ENCODE results near the gene UBE2K. TPM values are rescaled to one million over a fixed set of nuclear protein-coding genes. Genes with fewer than 3 reads are reported as not detected.

UBE2K gene
- total and polyA plus RNA-seq, 7 donors = 24.5 to 75.9 (median 60.4) TPM

GRCh38 chr4:39660045-39660444, 37.9 kb upstream of the UBE2K start:
- Histone ChIP-seq H3K4me3 (no peak overlapping the region), H3K36me3 (ENCODE audit: insufficient read depth in 1 of 2, low read depth in 1 of 2) (no peaks in the 10 kb centered on the region), H3K27ac (no peak overlapping the region), H3K27me3 (ENCODE audit: insufficient read depth in 3 of 3, low read length in 2 of 3) (no peaks in the 10 kb centered on the region), H3K4me1 (no peaks in the 10 kb centered on the region), H3K9me3 (no peaks in the 10 kb centered on the region)
- TF ChIP-seq, protein P1, sequence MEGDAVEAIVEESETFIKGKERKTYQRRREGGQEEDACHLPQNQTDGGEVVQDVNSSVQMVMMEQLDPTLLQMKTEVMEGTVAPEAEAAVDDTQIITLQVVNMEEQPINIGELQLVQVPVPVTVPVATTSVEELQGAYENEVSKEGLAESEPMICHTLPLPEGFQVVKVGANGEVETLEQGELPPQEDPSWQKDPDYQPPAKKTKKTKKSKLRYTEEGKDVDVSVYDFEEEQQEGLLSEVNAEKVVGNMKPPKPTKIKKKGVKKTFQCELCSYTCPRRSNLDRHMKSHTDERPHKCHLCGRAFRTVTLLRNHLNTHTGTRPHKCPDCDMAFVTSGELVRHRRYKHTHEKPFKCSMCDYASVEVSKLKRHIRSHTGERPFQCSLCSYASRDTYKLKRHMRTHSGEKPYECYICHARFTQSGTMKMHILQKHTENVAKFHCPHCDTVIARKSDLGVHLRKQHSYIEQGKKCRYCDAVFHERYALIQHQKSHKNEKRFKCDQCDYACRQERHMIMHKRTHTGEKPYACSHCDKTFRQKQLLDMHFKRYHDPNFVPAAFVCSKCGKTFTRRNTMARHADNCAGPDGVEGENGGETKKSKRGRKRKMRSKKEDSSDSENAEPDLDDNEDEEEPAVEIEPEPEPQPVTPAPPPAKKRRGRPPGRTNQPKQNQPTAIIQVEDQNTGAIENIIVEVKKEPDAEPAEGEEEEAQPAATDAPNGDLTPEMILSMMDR (IDR thresholded peaks at IDR 0.05) = no peak
- no peak for ATAC-seq
- 73 to 81% (median 77%) methylated on average over 6 of the region's 6 CpGs for WGBS, 3 donors
- intact Hi-C loops (cut with DNase I) = no loop called here
- no peak for DNase-seq

GRCh38 chr4:39660757-39661156, 37.2 kb upstream of the UBE2K start:
- Histone ChIP-seq H3K9me3 (no peaks in the 10 kb centered on the region), H3K27ac (no peak overlapping the region), H3K4me3 (no peak overlapping the region), H3K27me3 (ENCODE audit: insufficient read depth in 3 of 3, low read length in 2 of 3) (no peaks in the 10 kb centered on the region), H3K4me1 (no peaks in the 10 kb centered on the region), H3K36me3 (ENCODE audit: insufficient read depth in 1 of 2, low read depth in 1 of 2) (no peaks in the 10 kb centered on the region)
- DNase-seq = no peak
- 92 to 95% (median 95%) methylated on average over 6 of the region's 6 CpGs for WGBS, 3 donors
- TF ChIP-seq, protein P1 (IDR thresholded peaks at IDR 0.05) = no peak
- ATAC-seq = no peak
- intact Hi-C loops (cut with DNase I) = no loop called here

DNA sequence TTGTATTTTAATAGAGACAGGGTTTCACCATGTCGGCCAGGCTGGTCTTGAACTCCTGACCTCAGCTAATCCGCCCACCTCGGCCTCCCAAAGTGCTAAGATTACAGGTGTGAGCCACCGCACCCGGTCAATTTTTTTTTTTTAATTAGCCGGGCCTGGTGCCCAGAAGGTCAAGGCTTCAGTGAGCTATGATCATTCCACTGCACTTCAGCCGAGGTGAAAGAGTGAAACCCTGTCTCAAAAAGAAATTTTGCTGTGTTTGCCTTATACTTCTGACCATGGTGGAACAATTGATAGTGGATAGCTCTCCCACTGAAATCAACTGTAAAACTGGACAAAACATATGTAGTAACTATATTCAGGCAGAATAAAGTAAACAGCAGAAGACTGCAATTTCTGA, 35.3 kb upstream of the UBE2K start:
- intact Hi-C loops (cut with DNase I) = no loop called here
- no peak for ATAC-seq

DNA sequence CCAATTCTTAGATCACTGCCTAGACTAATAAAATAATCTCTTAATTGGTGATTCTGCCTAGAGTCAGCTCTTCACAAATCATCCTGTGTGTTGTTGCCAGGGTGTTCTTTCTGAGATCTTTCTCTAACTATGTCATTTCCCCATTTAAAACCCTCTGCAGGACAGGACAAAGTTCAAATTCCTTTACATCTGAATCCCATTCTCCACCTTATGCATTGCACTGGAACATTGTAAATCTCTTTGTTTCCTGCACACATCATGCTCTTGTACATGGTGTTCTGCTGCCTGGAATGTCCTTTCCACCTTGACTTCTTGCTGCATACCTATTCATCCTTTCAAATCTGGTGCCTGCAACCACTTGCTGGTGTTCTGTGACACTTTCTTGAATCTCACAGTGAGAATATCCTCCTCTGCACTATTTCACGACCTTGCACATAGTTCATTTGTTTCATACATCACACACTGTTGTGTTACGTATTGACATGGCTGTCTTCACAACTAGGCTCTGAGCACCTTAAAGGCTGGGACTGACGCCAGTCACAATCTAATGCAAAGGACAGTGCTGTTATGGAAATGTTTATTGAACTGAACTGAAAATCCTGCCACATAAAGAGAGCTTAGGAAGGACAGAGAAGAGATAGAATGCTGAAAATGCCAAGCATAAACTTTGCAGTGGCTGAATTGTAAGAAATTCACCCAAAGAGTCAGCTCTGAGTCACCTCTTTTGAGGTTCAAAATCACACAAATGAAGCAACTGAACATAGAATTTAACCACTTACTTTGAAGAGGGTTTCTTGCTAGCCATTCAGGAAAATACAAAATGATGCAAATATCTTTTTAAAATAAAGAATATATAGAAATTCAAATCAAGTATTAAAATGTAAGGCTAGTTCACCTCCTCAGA, 32.9 kb upstream of the UBE2K start:
- ATAC-seq (no peak), DNase-seq (no peak)
- TF ChIP-seq, protein P1 (IDR thresholded peaks at IDR 0.05) = no peak
- H3K27ac ChIP-seq = no peak overlapping the region
- H3K9me3 ChIP-seq = no peaks in the 10 kb centered on the region
- no peaks in the 10 kb centered on the region for H3K36me3 ChIP-seq (ENCODE audit: insufficient read depth in 1 of 2, low read depth in 1 of 2)
- intact Hi-C loops (cut with DNase I) = no loop called here
- H3K4me3 ChIP-seq = no peak overlapping the region
- H3K4me1 ChIP-seq = no peaks in the 10 kb centered on the region
- H3K27me3 ChIP-seq (ENCODE audit: insufficient read depth in 3 of 3, low read length in 2 of 3) = no peaks in the 10 kb centered on the region
- WGBS, 3 donors = 76 to 81% (median 79%) methylated on average over 3 of the region's 3 CpGs

More for the DNA sequence above, 35.3 kb upstream of the UBE2K start:
- Histone ChIP-seq H3K4me1 (no peaks in the 10 kb centered on the region), H3K9me3 (no peaks in the 10 kb centered on the region), H3K27ac (no peak overlapping the region), H3K27me3 (ENCODE audit: insufficient read depth in 3 of 3, low read length in 2 of 3) (no peaks in the 10 kb centered on the region), H3K36me3 (ENCODE audit: insufficient read depth in 1 of 2, low read depth in 1 of 2) (no peaks in the 10 kb centered on the region), H3K4me3 (no peak overlapping the region)
- TF ChIP-seq, protein P1 (IDR thresholded peaks at IDR 0.05) = no peak
- DNase-seq = no peak
- 83 to 86% (median 86%) methylated on average over 7 of the region's 7 CpGs for WGBS, 3 donors
